ENCODE measurements around the gene DDX11.

Gene DDX11

GRCh38 chr12:31029916-31030562 is 43.6 kb upstream of the DDX11 start:
- TF ChIP-seq EZH2 (IDR thresholded peaks at IDR 0.05; ENCODE audit: borderline replicate concordance, low read length) (no peak), CTCF (IDR thresholded peaks at IDR 0.05; ENCODE audit: low read length) (no peak)
- H3F3A ChIP-seq (ENCODE audit: insufficient read depth, low read length) = no peaks in the 10 kb centered on the region

GRCh38 chr12:31031951-31032335 is 41.7 kb upstream of the DDX11 start:
- Histone ChIP-seq H3K9ac (ENCODE audit: low read length) (peak overlapping the region; percentile 47), H3K79me2 (ENCODE audit: insufficient read depth, low read length) (no peaks in the 10 kb centered on the region), H3K27me3 (ENCODE audit: insufficient read depth, low read length) (no peaks in the 10 kb centered on the region), H3K27ac (ENCODE audit: low read depth, low read length, poor library complexity, severe bottlenecking) (peak overlapping the region; percentile 94), H3K4me1 (ENCODE audit: insufficient read depth, low read length, severe bottlenecking) (peaks cover 79% of the 10 kb centered on the region), H3K4me2 (ENCODE audit: low read length) (peak overlapping the region; percentile 53), H3K36me3 (ENCODE audit: insufficient read depth, low read length) (no peaks in the 10 kb centered on the region), H2AFZ (ENCODE audit: low read length) (no peak overlapping the region), H3K9me2 (ENCODE audit: low read depth, low read length) (no peaks in the 10 kb centered on the region), H3K9me3 (ENCODE audit: low read length) (no peaks in the 10 kb centered on the region), H4K20me1 (ENCODE audit: insufficient read depth, low read length) (no peaks in the 10 kb centered on the region), H3F3A (ENCODE audit: insufficient read depth, low read length) (no peaks in the 10 kb centered on the region), H3K4me3 (ENCODE audit: low read depth, low read length, poor library complexity, severe bottlenecking) (no peak overlapping the region)
- TF ChIP-seq CTCF (IDR thresholded peaks at IDR 0.05; ENCODE audit: low read length) (no peak), EZH2 (IDR thresholded peaks at IDR 0.05; ENCODE audit: borderline replicate concordance, low read length) (no peak)

More at GRCh38 chr12:31029916-31030562, 43.6 kb upstream of the DDX11 start:
- Histone ChIP-seq H2AFZ (ENCODE audit: low read length) (no peak overlapping the region), H3K9ac (ENCODE audit: low read length) (peak overlapping the region; percentile 29), H3K79me2 (ENCODE audit: insufficient read depth, low read length) (no peaks in the 10 kb centered on the region), H3K4me1 (ENCODE audit: insufficient read depth, low read length, severe bottlenecking) (peaks cover 83% of the 10 kb centered on the region), H3K4me3 (ENCODE audit: low read depth, low read length, poor library complexity, severe bottlenecking) (peak overlapping the region; percentile 6), H3K27ac (ENCODE audit: low read depth, low read length, poor library complexity, severe bottlenecking) (peak overlapping the region; percentile 94), H3K9me3 (ENCODE audit: low read length) (no peaks in the 10 kb centered on the region), H3K27me3 (ENCODE audit: insufficient read depth, low read length) (no peaks in the 10 kb centered on the region), H3K36me3 (ENCODE audit: insufficient read depth, low read length) (no peaks in the 10 kb centered on the region), H3K4me2 (ENCODE audit: low read length) (peak overlapping the region; percentile 53), H3K9me2 (ENCODE audit: low read depth, low read length) (no peaks in the 10 kb centered on the region), H4K20me1 (ENCODE audit: insufficient read depth, low read length) (no peaks in the 10 kb centered on the region)

DNA sequence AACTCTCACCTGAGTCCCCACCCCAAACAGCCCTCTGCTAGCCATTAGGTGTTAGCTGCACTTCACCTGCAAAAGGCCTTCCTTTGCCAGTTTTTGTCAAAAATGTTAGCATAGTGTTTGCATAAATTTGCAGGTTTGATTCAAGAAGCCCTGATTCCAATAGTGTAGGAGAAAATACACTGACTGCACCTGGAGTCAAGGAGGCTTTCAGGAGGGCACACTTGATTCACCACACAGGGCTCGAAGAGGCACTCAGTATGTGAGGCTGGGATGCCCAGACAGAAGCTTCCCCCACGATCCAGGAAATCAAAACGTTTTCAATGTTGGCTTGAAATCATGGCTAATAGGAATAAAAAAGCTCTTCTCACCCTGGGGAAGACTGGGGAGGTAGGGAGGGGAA is 40.5 kb upstream of the DDX11 start:
- Histone ChIP-seq H3K9me3 (ENCODE audit: low read length) (no peaks in the 10 kb centered on the region), H3K4me1 (ENCODE audit: insufficient read depth, low read length, severe bottlenecking) (peaks cover 83% of the 10 kb centered on the region), H3K4me3 (ENCODE audit: low read depth, low read length, poor library complexity, severe bottlenecking) (no peak overlapping the region), H3K4me2 (ENCODE audit: low read length) (peak overlapping the region; percentile 6; the same call in 1 of the 2 replicates), H2AFZ (ENCODE audit: low read length) (no peak overlapping the region), H3K36me3 (ENCODE audit: insufficient read depth, low read length) (no peaks in the 10 kb centered on the region), H3K27me3 (ENCODE audit: insufficient read depth, low read length) (no peaks in the 10 kb centered on the region), H3K27ac (ENCODE audit: low read depth, low read length, poor library complexity, severe bottlenecking) (peak overlapping the region; percentile 94), H3K9ac (ENCODE audit: low read length) (no peak overlapping the region), H3K9me2 (ENCODE audit: low read depth, low read length) (no peaks in the 10 kb centered on the region), H3F3A (ENCODE audit: insufficient read depth, low read length) (no peaks in the 10 kb centered on the region), H3K79me2 (ENCODE audit: insufficient read depth, low read length) (no peaks in the 10 kb centered on the region), H4K20me1 (ENCODE audit: insufficient read depth, low read length) (no peaks in the 10 kb centered on the region)
- TF ChIP-seq EZH2 (IDR thresholded peaks at IDR 0.05; ENCODE audit: borderline replicate concordance, low read length) = no peak
- TF ChIP-seq CTCF (IDR thresholded peaks at IDR 0.05; ENCODE audit: low read length) = no peak

All from OCI-LY1 (cell line).